SU-DHL-6 (cell line): ENCODE measurements around the gene PPP6R1.

Experiments used
- CTCF ChIP-seq: fragments of 200-600 bp; sonication (generic); IDR thresholded peaks from one replicate; pipeline ENCODE4 v1.5.1; 2017; ENCODE audit warnings: antibody characterized with exemption, mild to moderate bottlenecking, low read length, moderate library complexity; ENCODE audit not compliant: insufficient read depth, poor library complexity, severe bottlenecking
- EZH2phosphoT487 ChIP-seq: fragments of 200-600 bp; sonication (generic), shearing (Covaris generic); conservative IDR thresholded peaks from 2 replicates; pipeline ENCODE4 v1.6.1; 2018; ENCODE audit warnings: mild to moderate bottlenecking, antibody characterized with exemption, low read length, moderate library complexity, mixed read lengths

DNA sequence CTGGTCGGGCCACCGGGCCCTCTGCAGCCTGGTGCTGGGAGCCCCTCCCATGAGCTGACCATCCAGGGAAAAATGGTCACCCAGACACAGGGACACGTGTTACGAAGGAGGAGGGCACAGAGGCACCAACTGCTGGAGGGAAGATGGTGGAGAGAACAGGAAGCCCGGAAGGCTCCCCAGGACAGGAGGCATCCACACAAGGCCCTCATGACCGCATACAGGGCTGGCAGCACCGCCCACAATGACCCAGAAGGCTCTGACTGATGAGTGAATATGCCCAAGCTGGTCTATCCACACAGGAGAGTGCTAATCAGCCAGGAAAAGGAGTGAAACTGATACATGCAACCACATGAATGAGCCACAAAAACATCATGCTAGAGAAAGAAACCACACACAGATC, 16.3 kb downstream of the PPP6R1 start:
- TF ChIP-seq CTCF (no peak), EZH2phosphoT487 (no peak)
